ENCODE results near the gene FCER1G.

The FCER1G gene

GRCh38 chr1:161180639-161181038 lies 34.5 kb upstream of the FCER1G start:
- Mint-ChIP-seq H3K9me3 (no peaks in the 10 kb centered on the region), H3K27me3 (ENCODE audit: low read depth) (no peaks in the 10 kb centered on the region), H3K4me3 (no peak overlapping the region), H3K36me3 (ENCODE audit: low read depth) (peaks cover 4% of the 10 kb centered on the region), H3K4me1 (peaks cover 30% of the 10 kb centered on the region), H3K27ac (no peak overlapping the region)
- peak in 1 of 3 experiments; percentile 14 for TF ChIP-seq CTCF (IDR thresholded peaks at IDR 0.05; ENCODE audit: unreplicated experiment in 3 of 3)

GRCh38 chr1:161182214-161182613 lies 32.9 kb upstream of the FCER1G start:
- Mint-ChIP-seq H3K27ac (no peak overlapping the region), H3K36me3 (ENCODE audit: low read depth) (no peaks in the 10 kb centered on the region), H3K27me3 (ENCODE audit: low read depth) (no peaks in the 10 kb centered on the region), H3K4me3 (no peak overlapping the region), H3K4me1 (peaks cover 22% of the 10 kb centered on the region), H3K9me3 (no peaks in the 10 kb centered on the region)
- TF ChIP-seq CTCF (IDR thresholded peaks at IDR 0.05; ENCODE audit: unreplicated experiment in 3 of 3) = no peak

GRCh38 chr1:161185282-161185682 lies 29.8 kb upstream of the FCER1G start:
- H3K27ac Mint-ChIP-seq = peak overlapping the region; percentile 7 to 65 (median 10)
- TF ChIP-seq CTCF (IDR thresholded peaks at IDR 0.05; ENCODE audit: unreplicated experiment in 3 of 3) = no peak

GRCh38 chr1:161185732-161186311 lies 29.3 kb upstream of the FCER1G start:
- H3K9me3 Mint-ChIP-seq = no peaks in the 10 kb centered on the region
- H3K27ac Mint-ChIP-seq = peak overlapping the region; percentile 7 to 65 (median 10)
- H3K4me1 Mint-ChIP-seq = peaks cover 11% of the 10 kb centered on the region
- no peaks in the 10 kb centered on the region for H3K36me3 Mint-ChIP-seq (ENCODE audit: low read depth)
- no peak overlapping the region for H3K4me3 Mint-ChIP-seq
- no peaks in the 10 kb centered on the region for H3K27me3 Mint-ChIP-seq (ENCODE audit: low read depth)
- TF ChIP-seq CTCF (IDR thresholded peaks at IDR 0.05; ENCODE audit: unreplicated experiment in 3 of 3) = no peak

More at GRCh38 chr1:161185282-161185682, 29.8 kb upstream of the FCER1G start:
- Mint-ChIP-seq H3K4me1 (peaks cover 11% of the 10 kb centered on the region), H3K36me3 (ENCODE audit: low read depth) (no peaks in the 10 kb centered on the region), H3K27me3 (ENCODE audit: low read depth) (no peaks in the 10 kb centered on the region), H3K9me3 (no peaks in the 10 kb centered on the region), H3K4me3 (no peak overlapping the region)

- Mint-ChIP-seq H3K9me3 (no peaks in the 10 kb centered on the region), H3K27me3 (ENCODE audit: low read depth) (no peaks in the 10 kb centered on the region), H3K4me1 (peaks cover 11% of the 10 kb centered on the region), H3K27ac (no peak overlapping the region), H3K36me3 (ENCODE audit: low read depth) (no peaks in the 10 kb centered on the region), H3K4me3 (no peak overlapping the region)
- no peak for TF ChIP-seq CTCF (IDR thresholded peaks at IDR 0.05; ENCODE audit: unreplicated experiment in 3 of 3)
Observed at GRCh38 chr1:161187311-161187710, 27.8 kb upstream of the FCER1G start.

- Mint-ChIP-seq H3K36me3 (ENCODE audit: low read depth) (peaks cover 3% of the 10 kb centered on the region), H3K4me3 (no peak overlapping the region), H3K27me3 (ENCODE audit: low read depth) (no peaks in the 10 kb centered on the region), H3K9me3 (no peaks in the 10 kb centered on the region), H3K4me1 (peaks cover 17% of the 10 kb centered on the region), H3K27ac (no peak overlapping the region)
- no peak for TF ChIP-seq CTCF (IDR thresholded peaks at IDR 0.05; ENCODE audit: unreplicated experiment in 3 of 3)
Observed at GRCh38 chr1:161188381-161188780, 26.7 kb upstream of the FCER1G start.
